Mammary epithelial cell (primary cell): ENCODE data around the gene COLQ.

ENCODE experiments used
- CTCF ChIP-seq, 2 donors: IDR thresholded peaks in 1 of 2; conservative IDR thresholded peaks in 1 of 2; 2 replicates each; pipeline ENCODE4 v1.5.1; 2011 to 2012; ENCODE audit warnings: inconsistent platforms in 2 of 2, low read length in 2 of 2, mild to moderate bottlenecking in 2 of 2, control low read depth in 1 of 2, low read depth in 1 of 2; ENCODE audit not compliant: insufficient read depth in 1 of 2; ENCODE audit errors: extremely low read depth in 1 of 2
- EZH2 ChIP-seq: IDR thresholded peaks from 2 replicates; pipeline ENCODE4 v1.6.1; 2012; ENCODE audit warnings: low read length, inconsistent platforms, borderline replicate concordance

DNA sequence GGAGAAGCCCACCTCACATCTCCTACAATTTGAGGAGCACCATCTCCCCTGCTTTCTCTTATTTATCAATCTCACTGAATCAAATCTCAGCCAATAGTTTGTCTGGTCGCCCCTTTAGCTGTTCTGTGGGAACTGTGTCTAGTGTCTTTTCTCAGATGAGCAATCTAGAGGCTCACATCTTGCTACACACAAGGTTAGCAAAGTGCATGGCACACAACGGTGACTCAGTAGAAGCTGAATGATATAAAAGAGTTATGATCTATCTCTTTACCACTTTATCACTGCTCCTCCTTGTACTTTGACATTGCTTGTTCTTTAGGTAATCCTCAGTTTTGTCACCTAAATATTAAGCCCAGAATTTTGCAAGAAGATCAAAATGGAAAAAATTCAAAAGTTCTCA, 16.8 kb upstream of the COLQ start:
- TF ChIP-seq CTCF (conservative IDR thresholded peaks at IDR 0.05 in 1 of 2, IDR thresholded peaks at IDR 0.05 in 1 of 2; ENCODE audit: extremely low read depth in 1 of 2, insufficient read depth in 1 of 2, low read depth in 1 of 2, low read length in 2 of 2) = no peak
- TF ChIP-seq EZH2 = no peak
